Stomach (tissue), 9 donors: Measurements from ENCODE around the gene RNF26. TPM values are rescaled to one million over a fixed set of nuclear protein-coding genes. Genes with fewer than 3 reads are reported as not detected.

ENCODE experiments used
- DNase-seq, 2 donors: peaks; one replicate each; pipeline versions ENCODE4 v3.0.0 to v3.0.0-alpha.2; 2013 to 2019
- H3K27ac ChIP-seq, 5 donors: fragments of 200-600 bp in 4 of 5; sonication (generic) in 4 of 5; one replicate each; pipeline ENCODE4 v1.5.1; 2013 to 2019; ENCODE audit warnings: mild to moderate bottlenecking in 1 of 5, moderate library complexity in 1 of 5
- H3K27me3 ChIP-seq, 3 donors: fragments of 200-600 bp; sonication (generic); one replicate each; pipeline ENCODE4 v1.5.1; 2017 to 2019; ENCODE audit warnings: mixed run types in 1 of 3
- H3K36me3 ChIP-seq, 4 donors: fragments of 200-600 bp; sonication (generic); 1 replicate in 3 of 4; 2 replicates in 1 of 4; pipeline ENCODE4 v1.5.1; 2016 to 2019
- H3K4me1 ChIP-seq, 4 donors: fragments of 200-600 bp; sonication (generic); one replicate each; pipeline ENCODE4 v1.5.1; 2016 to 2019
- H3K4me3 ChIP-seq, 4 donors: fragments of 200-600 bp; sonication (generic) in 3 of 4; one replicate each; pipeline ENCODE4 v1.5.1; 2016 to 2019; ENCODE audit warnings: mild to moderate bottlenecking in 1 of 4
- H3K9me3 ChIP-seq, 4 donors: fragments of 200-600 bp; sonication (generic); one replicate each; pipeline ENCODE4 v1.5.1; 2016 to 2019
- EP300 ChIP-seq: sonication (generic); formaldehyde crosslinking; IDR thresholded peaks from one replicate; pipeline ENCODE4 v1.6.1; 2017; ENCODE audit warnings: antibody characterized with exemption
- POLR2A ChIP-seq, 4 donors: fragments of 450-650 bp; IDR thresholded peaks; one replicate each; pipeline ENCODE4 v1.6.1; 2016; ENCODE audit warnings: antibody characterized with exemption in 4 of 4, control low read depth in 2 of 4, mild to moderate bottlenecking in 1 of 4, moderate library complexity in 1 of 4
- POLR2AphosphoS5 ChIP-seq, 3 donors: sonication (generic); formaldehyde crosslinking; IDR thresholded peaks; one replicate each; pipeline ENCODE4 v1.6.1; 2016; ENCODE audit warnings: antibody characterized with exemption in 3 of 3
- WGBS, 5 donors: extraction: QIAGEN DNeasy Blood & Tissue Kit in 3 of 5; methylation state at CpG; one replicate each; pipeline versions ENCODE4 v1.1.5 to v1.1.7; 2013 to 2018; 5-methylcytosine and 5-hydroxymethylcytosine counted together
- intact Hi-C: fragments of 100-400 bp; cut with DNase I; formaldehyde crosslinking; loops from one replicate; pipeline ENCODE4 v1.15.1; 2023; ENCODE audit warnings: low total_unique reads
- polyA plus RNA-seq, 3 donors: library from polyadenylated mRNA; stranded (reverse); fragments of 200-250 nt; gene quantifications; one replicate each; pipeline ENCODE4 v1.2.3, GENCODE V29; 2013
- total RNA-seq, 5 donors: library from RNA; depleted of rRNA; stranded (reverse); fragments of >200 nt; gene quantifications; one replicate each; pipeline versions ENCODE4 v1.1.0 to v1.2.3, GENCODE V29; 2014 to 2016
- TF ChIP-seq, protein P1 (sequence below), 7 experiments: fragments of 450-650 bp in 4 of 7; fragments of 200-600 bp in 3 of 7; sonication (generic) in 3 of 7; IDR thresholded peaks; one replicate each; pipeline ENCODE4 v1.5.1; 2016 to 2019; ENCODE audit warnings: antibody characterized with exemption in 7 of 7, control low read depth in 2 of 7, mild to moderate bottlenecking in 1 of 7
- donor health status: healthy with polysubstance abuse.
- donor health status: Bipolar disorder and iron deficiency.
- donor health status: healthy.

The RNF26 gene
- total and polyA plus RNA-seq, 8 donors: 1.3 to 45.8 (median 10.3) TPM; not detected in 1

DNA sequence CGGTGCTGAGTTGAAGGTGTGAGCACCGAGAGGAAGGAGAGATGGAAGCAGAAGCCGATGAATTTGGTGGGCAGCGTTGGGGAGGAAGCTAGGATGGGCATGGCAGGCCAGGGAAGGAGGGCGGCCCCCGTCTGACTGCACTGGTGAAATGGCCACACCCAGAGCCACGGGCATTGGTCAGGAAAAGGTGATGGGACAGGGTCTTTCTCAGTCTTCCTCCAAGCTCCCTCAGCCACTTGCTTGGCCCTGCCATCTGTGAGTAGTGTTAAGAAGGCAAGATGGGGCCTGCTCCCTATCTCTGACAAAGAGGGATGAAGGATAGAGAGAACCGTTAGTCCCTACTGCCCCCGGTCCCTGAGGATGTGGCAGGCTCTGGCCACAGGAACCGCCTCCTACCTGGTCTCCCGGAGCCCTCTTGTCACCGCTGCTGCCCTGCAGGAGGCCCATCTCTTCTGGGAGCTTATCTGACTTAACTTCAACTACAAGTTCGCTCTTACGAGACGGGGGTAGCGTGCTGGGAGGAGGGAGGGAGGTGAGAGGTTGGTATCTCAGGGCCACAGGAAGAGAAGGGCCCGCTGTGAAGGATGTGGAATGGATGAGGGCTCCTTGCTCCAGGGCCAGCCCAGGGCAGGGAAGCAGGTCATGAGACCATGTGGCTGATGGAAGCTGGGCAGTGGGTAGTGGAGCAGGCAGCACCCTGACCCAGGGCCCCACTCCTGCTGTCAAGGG, 24.2 kb upstream of the RNF26 start:
- no peak for DNase-seq
- no peak overlapping the region for H3K4me3 ChIP-seq
- peaks cover 4 to 59% (median 22%) of the 10 kb centered on the region in 4 donors for H3K4me1 ChIP-seq
- peaks cover 0 to 12% (median 7%) of the 10 kb centered on the region in 3 donors for H3K27me3 ChIP-seq
- intact Hi-C loops: no loop called here
- H3K9me3 ChIP-seq: no peaks in the 10 kb centered on the region
- H3K36me3 ChIP-seq: peaks cover 9 to 84% (median 55%) of the 10 kb centered on the region in 4 donors
- TF ChIP-seq EP300 (no peak), POLR2A (IDR thresholded peaks at IDR 0.05) (no peak), POLR2AphosphoS5 (IDR thresholded peaks at IDR 0.05) (no peak)
- TF ChIP-seq, protein P1, sequence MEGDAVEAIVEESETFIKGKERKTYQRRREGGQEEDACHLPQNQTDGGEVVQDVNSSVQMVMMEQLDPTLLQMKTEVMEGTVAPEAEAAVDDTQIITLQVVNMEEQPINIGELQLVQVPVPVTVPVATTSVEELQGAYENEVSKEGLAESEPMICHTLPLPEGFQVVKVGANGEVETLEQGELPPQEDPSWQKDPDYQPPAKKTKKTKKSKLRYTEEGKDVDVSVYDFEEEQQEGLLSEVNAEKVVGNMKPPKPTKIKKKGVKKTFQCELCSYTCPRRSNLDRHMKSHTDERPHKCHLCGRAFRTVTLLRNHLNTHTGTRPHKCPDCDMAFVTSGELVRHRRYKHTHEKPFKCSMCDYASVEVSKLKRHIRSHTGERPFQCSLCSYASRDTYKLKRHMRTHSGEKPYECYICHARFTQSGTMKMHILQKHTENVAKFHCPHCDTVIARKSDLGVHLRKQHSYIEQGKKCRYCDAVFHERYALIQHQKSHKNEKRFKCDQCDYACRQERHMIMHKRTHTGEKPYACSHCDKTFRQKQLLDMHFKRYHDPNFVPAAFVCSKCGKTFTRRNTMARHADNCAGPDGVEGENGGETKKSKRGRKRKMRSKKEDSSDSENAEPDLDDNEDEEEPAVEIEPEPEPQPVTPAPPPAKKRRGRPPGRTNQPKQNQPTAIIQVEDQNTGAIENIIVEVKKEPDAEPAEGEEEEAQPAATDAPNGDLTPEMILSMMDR (IDR thresholded peaks at IDR 0.05): no peak
- peak overlapping the region in 4 of 5 donors; percentile 15 to 95 (median 59) for H3K27ac ChIP-seq
- WGBS, 5 donors: 77 to 87% (median 79%) methylated on average over 14 to 17 of the region's 17 CpGs

DNA sequence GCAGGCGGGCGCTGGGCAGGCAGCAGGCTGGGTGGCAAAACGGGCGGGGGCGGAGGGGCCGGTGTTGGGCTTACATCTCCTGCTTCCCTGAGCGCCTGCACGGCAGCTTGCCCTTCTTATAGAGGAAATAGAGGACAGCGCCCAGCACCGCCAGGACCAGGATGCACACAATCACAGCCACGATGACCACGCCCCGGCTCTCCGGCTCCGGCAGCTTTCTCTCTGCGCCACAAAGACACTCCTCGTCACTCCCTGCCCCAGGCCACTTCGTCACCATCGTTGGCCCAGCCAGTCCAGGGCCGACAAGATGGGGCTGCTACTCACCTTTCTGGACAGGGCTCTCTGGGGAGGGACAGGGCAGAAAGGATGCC, 23.7 kb upstream of the RNF26 start:
- Histone ChIP-seq H3K4me3 (no peak overlapping the region), H3K4me1 (peaks cover 9 to 64% (median 28%) of the 10 kb centered on the region in 4 donors), H3K27ac (peak overlapping the region in 4 of 5 donors; percentile 15 to 95 (median 59)), H3K27me3 (peaks cover 0 to 18% (median 12%) of the 10 kb centered on the region in 3 donors), H3K36me3 (peaks cover 9 to 81% (median 53%) of the 10 kb centered on the region in 4 donors), H3K9me3 (no peaks in the 10 kb centered on the region)
- no peak for DNase-seq
- TF ChIP-seq POLR2A (IDR thresholded peaks at IDR 0.05) (no peak), EP300 (no peak), POLR2AphosphoS5 (IDR thresholded peaks at IDR 0.05) (no peak)
- TF ChIP-seq, protein P1 (IDR thresholded peaks at IDR 0.05): no peak
- WGBS, 5 donors: 60 to 74% (median 70%) methylated on average over 6 to 20 of the region's 20 CpGs
- intact Hi-C loops: no loop called here

DNA sequence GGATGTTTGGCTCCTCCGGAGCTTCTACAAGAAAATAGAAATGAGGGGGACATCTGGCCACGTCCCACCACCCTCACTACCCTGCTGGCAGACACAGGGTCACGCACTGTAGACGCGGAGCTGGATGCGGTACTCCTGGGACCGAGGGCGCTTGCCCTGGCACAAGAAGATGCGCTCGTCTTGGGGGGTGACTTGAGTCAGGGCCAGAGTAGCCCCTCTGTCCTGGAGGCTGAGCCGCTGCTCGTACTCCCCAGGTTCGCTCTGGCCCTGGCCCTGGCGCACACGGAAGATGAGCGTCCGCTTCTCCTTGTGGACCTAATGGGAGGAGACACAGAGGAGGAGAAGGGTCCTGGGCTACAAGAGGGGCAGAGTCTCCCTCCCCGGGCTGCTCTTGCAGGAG, 19.6 kb upstream of the RNF26 start:
- DNase-seq: no peak
- Histone ChIP-seq H3K9me3 (no peaks in the 10 kb centered on the region), H3K27me3 (peaks cover 0 to 58% (median 37%) of the 10 kb centered on the region in 3 donors), H3K4me3 (peak overlapping the region; percentile 58 to 70 (median 66)), H3K4me1 (peaks cover 36 to 69% (median 53%) of the 10 kb centered on the region in 4 donors), H3K27ac (peak overlapping the region in 4 of 5 donors; percentile 90 to 95 (median 92)), H3K36me3 (peaks cover 9 to 48% (median 32%) of the 10 kb centered on the region in 4 donors)
- TF ChIP-seq EP300: no peak
- TF ChIP-seq, protein P1 (IDR thresholded peaks at IDR 0.05): no peak
- no peak for TF ChIP-seq POLR2A (IDR thresholded peaks at IDR 0.05)
- no peak for TF ChIP-seq POLR2AphosphoS5 (IDR thresholded peaks at IDR 0.05)
- WGBS, 5 donors: 68 to 80% (median 77%) methylated on average over 5 to 18 of the region's 18 CpGs
- intact Hi-C loops: no loop called here

DNA sequence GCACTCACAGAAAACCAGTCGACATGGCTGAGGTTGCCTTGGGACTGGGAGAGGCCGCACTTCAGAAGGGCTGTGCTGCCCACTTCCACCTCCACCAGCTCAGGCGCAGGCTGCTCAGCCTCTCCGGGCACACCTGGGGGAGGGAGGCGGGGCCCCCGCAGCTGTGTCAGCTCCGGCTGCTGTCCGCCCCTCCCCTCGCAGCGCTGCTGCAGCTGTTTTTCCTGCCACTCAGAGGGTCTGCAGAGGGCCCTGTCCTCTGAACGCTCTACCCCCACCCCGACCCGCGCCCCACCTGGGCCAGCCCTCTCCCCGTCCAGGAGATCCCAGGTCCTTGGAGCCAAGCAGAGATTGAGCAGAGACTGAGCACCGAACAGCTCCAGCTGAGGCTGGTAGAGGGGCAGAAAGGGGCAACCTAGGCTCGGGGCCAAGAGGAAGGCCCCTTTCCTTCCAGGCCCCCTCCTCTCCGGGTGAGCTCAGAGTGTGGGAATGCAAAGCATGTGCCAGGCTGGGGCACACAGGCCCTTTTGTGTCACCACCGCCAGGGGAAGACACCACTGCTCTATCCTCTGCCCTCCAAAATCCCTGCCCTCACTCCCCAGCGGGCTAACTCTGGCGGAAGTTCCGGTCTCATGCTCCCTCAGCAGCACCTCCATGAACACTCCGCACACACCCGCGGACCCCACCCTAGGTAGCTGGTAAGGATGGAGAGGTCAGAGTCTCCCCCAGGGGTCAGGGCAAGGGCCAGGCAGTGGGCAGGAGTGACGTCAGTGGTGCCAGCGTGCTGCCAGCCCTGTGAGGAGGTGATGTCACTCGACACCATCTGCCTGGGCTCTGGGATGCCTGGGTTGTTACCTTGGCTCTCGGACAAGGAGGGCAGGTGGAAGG, 19.0 kb upstream of the RNF26 start:
- H3K36me3 ChIP-seq: peaks cover 9 to 41% (median 26%) of the 10 kb centered on the region in 4 donors
- DNase-seq: peak in 1 of 2 donors; percentile 82
- H3K27ac ChIP-seq: peak overlapping the region; percentile 5 to 95 (median 91)
- intact Hi-C loops: no loop called here
- peaks cover 0 to 65% (median 41%) of the 10 kb centered on the region in 3 donors for H3K27me3 ChIP-seq
- peak overlapping the region; percentile 58 to 70 (median 66) for H3K4me3 ChIP-seq
- H3K4me1 ChIP-seq: peaks cover 40 to 76% (median 60%) of the 10 kb centered on the region in 4 donors
- no peaks in the 10 kb centered on the region for H3K9me3 ChIP-seq
- TF ChIP-seq POLR2A (IDR thresholded peaks at IDR 0.05) (no peak), POLR2AphosphoS5 (IDR thresholded peaks at IDR 0.05) (no peak), EP300 (no peak)
- TF ChIP-seq, protein P1 (IDR thresholded peaks at IDR 0.05): no peak
- 4 to 9% (median 5%) methylated on average over 15 to 29 of the region's 29 CpGs for WGBS, 5 donors
